PC-9 (cell line): Measurements from ENCODE around the gene ZC3H15.

ENCODE experiments used
- CTCF ChIP-seq: fragments of 200-600 bp; sonication (generic); conservative IDR thresholded peaks from 2 replicates; pipeline ENCODE4 v1.6.1; 2017; ENCODE audit warnings: mixed run types, antibody characterized with exemption, mild to moderate bottlenecking, moderate library complexity
- EZH2 ChIP-seq: fragments of 200-600 bp; sonication (generic); IDR thresholded peaks from 2 replicates; pipeline ENCODE4 v1.8.0; 2017; ENCODE audit warnings: antibody characterized with exemption, low read depth

- TF ChIP-seq EZH2 (no peak), CTCF (no peak)
Observed at GRCh38 chr2:186543561-186544131, 57.6 kb downstream of the ZC3H15 start.
